ENCODE data around the gene GPR156. TPM values are rescaled to one million over a fixed set of nuclear protein-coding genes. Genes with fewer than 3 reads are reported as not detected.

Gene GPR156
- total RNA-seq, 1 experiment from 2014 or later: 0.61 TPM

- H3K36me3 ChIP-seq: no peaks in the 10 kb centered on the region
- peaks cover 21% of the 10 kb centered on the region for H3K4me1 ChIP-seq (replicated peaks)
- no peaks in the 10 kb centered on the region for H3K27me3 ChIP-seq (replicated peaks)
- no peak for DNase-seq (ENCODE audit: low read depth in 1 of 2, low spot score in 2 of 2)
- H3K4me3 ChIP-seq: no peak overlapping the region
- no peaks in the 10 kb centered on the region for H3K9me3 ChIP-seq (replicated peaks)
- no peak overlapping the region for H3K27ac ChIP-seq
These were observed 145.9 kb downstream of the GPR156 start for GRCh38 chr3:120139140-120139539.

GRCh38 chr3:120137548-120137947 is 147.5 kb downstream of the GPR156 start:
- no peaks in the 10 kb centered on the region for H3K27me3 ChIP-seq (replicated peaks)
- H3K27ac ChIP-seq: no peak overlapping the region
- peaks cover 15% of the 10 kb centered on the region for H3K4me1 ChIP-seq (replicated peaks)
- H3K9me3 ChIP-seq (replicated peaks): no peaks in the 10 kb centered on the region
- DNase-seq (ENCODE audit: low read depth in 1 of 2, low spot score in 2 of 2): no peak
- H3K4me3 ChIP-seq: no peak overlapping the region
- H3K36me3 ChIP-seq: no peaks in the 10 kb centered on the region

DNA sequence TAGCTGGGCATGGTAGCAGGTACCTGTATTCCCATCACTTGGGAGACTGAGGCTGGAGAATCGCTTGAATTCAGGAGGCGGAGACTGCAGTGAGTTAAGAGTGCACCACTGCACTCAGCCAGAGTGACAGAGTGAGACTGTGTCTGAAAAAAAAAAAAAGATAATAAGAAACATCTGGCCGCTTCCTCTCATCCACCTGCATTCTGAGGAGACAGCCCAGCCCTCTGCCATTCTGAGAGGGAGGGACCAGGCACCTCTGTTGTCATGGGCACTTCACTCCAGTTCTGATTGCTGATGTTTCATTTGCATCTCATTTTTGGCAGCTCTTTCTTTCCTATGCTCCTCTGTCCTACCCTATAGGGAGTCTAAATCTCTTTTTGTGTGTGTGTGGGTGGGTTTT is 154.4 kb downstream of the GPR156 start:
- no peaks in the 10 kb centered on the region for H3K9me3 ChIP-seq (replicated peaks)

GRCh38 chr3:120129718-120130513 is 155.1 kb downstream of the GPR156 start:
- DNase-seq (ENCODE audit: low read depth in 1 of 2, low spot score in 2 of 2): no peak

More for the DNA sequence above, 154.4 kb downstream of the GPR156 start:
- H3K27ac ChIP-seq: no peak overlapping the region
- no peaks in the 10 kb centered on the region for H3K27me3 ChIP-seq (replicated peaks)
- H3K36me3 ChIP-seq: no peaks in the 10 kb centered on the region
- peaks cover 8% of the 10 kb centered on the region for H3K4me1 ChIP-seq (replicated peaks)
- no peak overlapping the region for H3K4me3 ChIP-seq
- DNase-seq (ENCODE audit: low read depth in 1 of 2, low spot score in 2 of 2): no peak

GRCh38 chr3:120129051-120129450 is 156.0 kb downstream of the GPR156 start:
- Histone ChIP-seq H3K36me3 (no peaks in the 10 kb centered on the region), H3K4me1 (replicated peaks) (no peaks in the 10 kb centered on the region), H3K27me3 (replicated peaks) (no peaks in the 10 kb centered on the region), H3K27ac (no peak overlapping the region), H3K4me3 (no peak overlapping the region), H3K9me3 (replicated peaks) (no peaks in the 10 kb centered on the region)
- DNase-seq (ENCODE audit: low read depth in 1 of 2, low spot score in 2 of 2): no peak

More at GRCh38 chr3:120129718-120130513, 155.1 kb downstream of the GPR156 start:
- Histone ChIP-seq H3K4me1 (replicated peaks) (peaks cover under 1% of the 10 kb centered on the region), H3K36me3 (no peaks in the 10 kb centered on the region), H3K4me3 (no peak overlapping the region), H3K9me3 (replicated peaks) (no peaks in the 10 kb centered on the region), H3K27me3 (replicated peaks) (no peaks in the 10 kb centered on the region), H3K27ac (no peak overlapping the region)

DNA sequence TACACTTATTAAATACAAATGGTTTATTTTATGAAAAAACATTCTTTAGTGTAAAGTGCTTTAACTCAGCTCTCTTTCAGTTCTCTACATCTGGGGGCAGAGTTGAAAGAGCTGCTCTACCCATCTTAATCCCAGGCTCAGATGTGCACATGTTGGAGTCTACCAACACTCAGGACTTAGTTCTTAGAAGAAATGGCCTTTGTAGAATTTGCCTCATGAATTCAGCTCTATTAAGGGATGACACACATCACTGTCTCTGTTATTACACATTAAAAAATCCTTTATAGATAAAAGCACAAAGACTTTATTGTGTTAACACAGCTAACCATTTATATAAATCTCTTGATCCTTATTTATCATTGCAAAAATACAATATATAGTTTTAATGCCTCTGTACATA is 159.0 kb downstream of the GPR156 start:
- no peaks in the 10 kb centered on the region for H3K4me1 ChIP-seq (replicated peaks)
- DNase-seq (ENCODE audit: low read depth in 1 of 2, low spot score in 2 of 2): no peak
- no peaks in the 10 kb centered on the region for H3K27me3 ChIP-seq (replicated peaks)
- no peak overlapping the region for H3K27ac ChIP-seq
- H3K9me3 ChIP-seq (replicated peaks): no peaks in the 10 kb centered on the region
- no peaks in the 10 kb centered on the region for H3K36me3 ChIP-seq
- H3K4me3 ChIP-seq: no peak overlapping the region

GRCh38 chr3:120119846-120120510 is 165.0 kb downstream of the GPR156 start:
- no peak for DNase-seq (ENCODE audit: low read depth in 1 of 2, low spot score in 2 of 2)
- H3K27ac ChIP-seq: no peak overlapping the region
- H3K4me1 ChIP-seq (replicated peaks): peaks cover 4% of the 10 kb centered on the region
- H3K9me3 ChIP-seq (replicated peaks): 0 out of 2 replicates have a peak, but pooled peaks cover 2% of the 10 kb centered on the region
- no peak overlapping the region for H3K4me3 ChIP-seq
- H3K27me3 ChIP-seq (replicated peaks): no peaks in the 10 kb centered on the region
- no peaks in the 10 kb centered on the region for H3K36me3 ChIP-seq

Other genes with a start within 250 kb of the GPR156 start
- gene GSK3B, start 190.8 kb downstream of the GPR156 start, total RNA-seq (2014; rRNA removed; shearing (Covaris generic)): 34.0 and 45.5 TPM in 2 replicates
- 27.4 and 31.7 TPM in 2 replicates for gene LRRC58, start 64.1 kb upstream of the GPR156 start, total RNA-seq (2014; rRNA removed; shearing (Covaris generic))
- 1,346 and 1,532 TPM in 2 replicates for gene FSTL1, start 165.8 kb upstream of the GPR156 start, total RNA-seq (2014; rRNA removed; shearing (Covaris generic))

Data from SJSA1 (cell line).